Panc1 (cell line): ENCODE measurements around the gene RAI14.

Experiments
- POLR2AphosphoS5 ChIP-seq: IDR thresholded peaks from 2 replicates; pipeline ENCODE4 v1.6.1; 2012; ENCODE audit warnings: mild to moderate bottlenecking, low read depth, low read length, moderate library complexity
- TF ChIP-seq, protein P1 (sequence below): fragments of 450-650 bp; IDR thresholded peaks from 2 replicates; pipeline ENCODE4 v1.5.1; 2017; ENCODE audit warnings: mild to moderate bottlenecking

DNA sequence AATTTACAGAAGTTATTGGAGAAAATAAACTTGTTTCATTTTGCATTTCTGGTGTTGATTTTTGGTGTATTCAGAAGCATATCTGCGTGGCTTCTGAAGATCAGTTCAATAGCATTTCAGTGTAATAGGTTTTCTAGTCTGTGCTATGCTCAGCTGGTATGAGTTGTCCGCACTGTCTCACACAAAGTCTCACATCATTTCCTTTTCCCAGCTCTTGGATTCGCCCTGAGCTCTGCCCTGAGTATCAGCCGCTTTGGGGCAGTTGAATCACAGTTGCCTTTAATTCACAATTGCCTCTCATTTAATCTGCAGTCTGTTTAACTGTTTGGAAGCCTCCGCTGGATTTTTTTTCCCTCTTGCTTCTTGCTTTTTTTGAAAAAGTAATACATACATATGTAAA, 176.4 kb downstream of the RAI14 start:
- TF ChIP-seq, protein P1, sequence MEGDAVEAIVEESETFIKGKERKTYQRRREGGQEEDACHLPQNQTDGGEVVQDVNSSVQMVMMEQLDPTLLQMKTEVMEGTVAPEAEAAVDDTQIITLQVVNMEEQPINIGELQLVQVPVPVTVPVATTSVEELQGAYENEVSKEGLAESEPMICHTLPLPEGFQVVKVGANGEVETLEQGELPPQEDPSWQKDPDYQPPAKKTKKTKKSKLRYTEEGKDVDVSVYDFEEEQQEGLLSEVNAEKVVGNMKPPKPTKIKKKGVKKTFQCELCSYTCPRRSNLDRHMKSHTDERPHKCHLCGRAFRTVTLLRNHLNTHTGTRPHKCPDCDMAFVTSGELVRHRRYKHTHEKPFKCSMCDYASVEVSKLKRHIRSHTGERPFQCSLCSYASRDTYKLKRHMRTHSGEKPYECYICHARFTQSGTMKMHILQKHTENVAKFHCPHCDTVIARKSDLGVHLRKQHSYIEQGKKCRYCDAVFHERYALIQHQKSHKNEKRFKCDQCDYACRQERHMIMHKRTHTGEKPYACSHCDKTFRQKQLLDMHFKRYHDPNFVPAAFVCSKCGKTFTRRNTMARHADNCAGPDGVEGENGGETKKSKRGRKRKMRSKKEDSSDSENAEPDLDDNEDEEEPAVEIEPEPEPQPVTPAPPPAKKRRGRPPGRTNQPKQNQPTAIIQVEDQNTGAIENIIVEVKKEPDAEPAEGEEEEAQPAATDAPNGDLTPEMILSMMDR, result no peak
- TF ChIP-seq POLR2AphosphoS5, result no peak
